Skin of body (tissue), 2 donors: Measurements from ENCODE around the gene HPDL. TPM values are rescaled to one million over a fixed set of nuclear protein-coding genes. Genes with fewer than 3 reads are reported as not detected.
A peak's percentile ranks its signal among the peaks of the same experiment; 100 is the strongest.
"Not testable (repeated sequence)": the region's sequence is repeated elsewhere in the genome, so short reads cannot be mapped to it uniquely, and the experiment has no call there.

Source experiments
- DNase-seq: peaks from one replicate; lab custom pipeline; 2025; lab: John Stamatoyannopoulos, UW
- total RNA-seq: library from RNA; depleted of rRNA; stranded (reverse); fragments of >200 nt; gene quantifications from one replicate; pipeline ENCODE4 v1.2.3, GENCODE V29; 2014

The HPDL gene
- total RNA-seq: 0.89 TPM

- peak; percentile 21 for DNase-seq
Measured at GRCh38 chr1:45326627-45327623, at the start of gene HPDL. Gene HPDL (plus strand): TSS chr1:45326895. CDS start chr1:45327149, 254 bp downstream.

DNA sequence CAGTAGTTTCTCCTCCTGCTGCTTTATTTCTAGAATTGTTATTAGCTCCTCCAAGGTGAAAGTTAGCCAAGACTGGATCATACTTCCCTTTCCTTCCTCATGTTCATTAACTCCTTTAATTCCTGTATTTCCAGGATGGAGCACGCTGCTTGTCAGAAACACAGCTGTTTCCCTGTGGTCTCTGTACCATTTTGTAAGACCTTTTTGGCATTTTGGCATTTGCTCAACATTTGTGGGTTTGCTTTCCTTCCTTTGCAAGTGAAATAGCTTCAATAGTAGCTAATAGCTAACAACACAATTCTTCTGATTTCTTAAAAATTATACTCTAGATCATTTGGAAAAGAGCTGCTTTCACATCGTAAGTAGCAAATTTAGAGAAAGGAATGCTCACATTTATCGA, 44.3 kb upstream of the HPDL start:
- no peak for DNase-seq

GRCh38 chr1:45284858-45285257, 41.8 kb upstream of the HPDL start:
- not testable (repeated sequence) for DNase-seq

GRCh38 chr1:45286521-45286920, 40.2 kb upstream of the HPDL start:
- not testable (repeated sequence) for DNase-seq

DNA sequence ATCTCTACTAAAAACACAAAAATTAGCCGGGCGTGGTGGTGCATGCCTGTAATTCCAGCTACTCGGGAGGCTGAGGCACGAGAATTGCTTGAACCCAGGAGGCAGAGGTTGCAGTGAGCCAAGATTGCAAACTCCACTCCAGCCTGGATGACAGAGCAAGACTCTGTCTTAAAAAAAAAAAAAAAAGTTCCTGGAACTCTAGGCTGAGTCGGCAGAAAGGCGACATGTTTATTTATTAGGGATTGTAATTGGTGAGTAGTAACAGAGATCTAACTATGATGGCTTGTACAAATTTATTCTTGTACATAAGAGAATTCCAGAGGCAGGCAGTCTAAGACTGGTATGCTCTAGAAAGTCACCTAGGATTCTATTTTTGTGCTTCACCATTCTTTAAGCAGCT, 35.7 kb upstream of the HPDL start:
- not testable (repeated sequence) for DNase-seq

DNA sequence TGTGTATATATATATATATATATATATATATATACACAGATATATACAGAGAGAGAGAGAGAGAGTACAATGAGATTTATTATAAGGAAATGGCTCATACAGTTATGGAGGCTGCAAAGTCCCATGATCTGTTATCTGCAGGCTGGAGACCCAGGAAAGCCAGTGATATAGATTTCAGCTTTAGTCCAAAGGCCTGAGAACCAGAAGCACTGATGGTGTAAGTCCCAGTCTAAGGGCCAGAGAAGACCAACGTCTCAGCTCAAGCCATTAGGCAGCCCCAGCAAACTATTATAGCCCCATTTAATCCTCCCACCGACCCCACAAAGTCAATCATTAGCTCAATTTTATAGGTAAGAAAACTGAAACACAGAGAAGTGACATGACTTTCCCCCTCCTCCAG, 35.0 kb upstream of the HPDL start:
- DNase-seq: no peak

DNA sequence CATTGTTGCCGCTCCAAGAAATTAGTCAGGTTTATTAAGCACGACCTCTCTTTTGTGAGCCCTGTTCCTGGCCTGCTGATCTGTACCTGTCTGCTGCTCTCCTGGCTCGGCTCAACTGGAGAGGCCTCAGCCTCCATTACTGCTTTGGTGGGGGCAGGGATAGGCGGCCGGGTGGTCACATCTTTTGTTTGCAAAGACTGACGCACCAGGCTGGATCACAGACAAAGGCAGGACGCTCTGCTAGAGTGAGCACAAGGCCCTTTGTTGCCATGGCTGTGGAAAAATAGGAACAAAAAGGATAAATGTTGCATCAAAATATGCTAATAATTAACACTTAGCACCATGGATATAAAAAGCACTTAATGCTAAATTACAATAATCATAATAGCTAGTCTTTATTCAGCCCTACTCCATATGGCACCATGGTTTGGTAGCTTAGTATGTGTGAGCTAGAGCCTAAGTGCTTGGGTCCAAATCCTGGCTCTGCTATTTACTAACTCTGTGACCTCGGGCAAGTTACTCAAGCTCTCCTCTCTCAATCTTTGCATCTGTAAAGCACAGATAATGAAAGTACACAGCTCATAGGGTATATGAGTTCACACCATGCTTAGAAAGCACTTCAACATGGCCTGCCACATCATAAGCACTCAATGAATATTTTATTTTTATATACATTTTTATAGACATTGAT, 28.9 kb upstream of the HPDL start:
- no peak for DNase-seq

DNA sequence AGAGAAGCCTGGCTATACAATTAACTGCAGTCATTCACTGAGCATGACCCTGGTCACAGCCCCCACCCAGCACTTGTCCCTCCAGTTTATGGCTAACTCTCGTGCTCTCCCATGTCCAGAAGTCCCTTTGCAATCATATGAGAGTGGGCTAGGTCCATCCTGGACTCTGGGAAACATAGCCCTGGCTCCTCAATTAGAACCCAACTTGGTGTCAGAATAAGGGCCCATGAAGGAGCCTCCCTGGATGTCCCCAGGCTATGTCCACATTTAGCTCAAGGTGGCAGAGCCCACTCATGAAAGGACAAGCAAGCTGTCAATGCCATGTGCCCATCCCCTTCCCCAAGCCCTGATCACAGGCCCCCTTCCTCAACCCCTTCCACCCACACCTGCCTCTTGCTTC, 27.4 kb upstream of the HPDL start:
- no peak for DNase-seq

DNA sequence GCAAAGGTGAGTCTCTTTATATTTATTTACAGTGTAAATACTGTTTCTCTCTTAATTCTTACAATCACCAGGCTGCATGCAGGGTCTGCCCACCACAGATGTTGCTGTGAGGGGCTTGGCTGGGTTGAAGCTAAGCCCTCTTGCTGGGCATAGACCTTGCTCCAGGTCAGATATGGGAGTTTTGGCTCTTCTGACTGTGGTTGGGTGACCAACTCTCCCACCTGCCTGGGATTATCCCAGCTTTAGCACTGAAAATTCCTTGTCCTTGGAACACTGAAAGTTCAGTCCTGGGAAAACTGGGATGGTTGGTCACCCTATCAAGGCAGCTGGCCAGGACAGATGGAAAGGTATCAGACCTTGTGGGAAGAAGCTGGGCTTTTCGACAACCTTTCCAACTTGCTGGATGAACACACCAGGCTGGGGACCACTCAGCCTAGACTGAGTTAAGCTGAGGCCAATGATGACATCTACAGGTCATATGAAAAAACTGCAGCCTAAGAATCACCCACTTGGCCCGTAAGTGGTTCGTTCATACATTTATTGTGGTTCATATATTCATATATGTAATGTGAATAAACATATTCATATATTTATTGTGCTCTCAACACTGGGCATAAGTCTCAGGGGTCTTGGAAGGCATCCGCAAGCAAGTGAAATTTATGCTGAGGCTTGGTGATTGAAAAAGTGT, 26.6 kb upstream of the HPDL start:
- peak; percentile 70 for DNase-seq

- DNase-seq: no peak
Measured at GRCh38 chr1:45300669-45300997, 26.1 kb upstream of the HPDL start.

GRCh38 chr1:45302505-45303150, 24.1 kb upstream of the HPDL start:
- DNase-seq: no peak

DNA sequence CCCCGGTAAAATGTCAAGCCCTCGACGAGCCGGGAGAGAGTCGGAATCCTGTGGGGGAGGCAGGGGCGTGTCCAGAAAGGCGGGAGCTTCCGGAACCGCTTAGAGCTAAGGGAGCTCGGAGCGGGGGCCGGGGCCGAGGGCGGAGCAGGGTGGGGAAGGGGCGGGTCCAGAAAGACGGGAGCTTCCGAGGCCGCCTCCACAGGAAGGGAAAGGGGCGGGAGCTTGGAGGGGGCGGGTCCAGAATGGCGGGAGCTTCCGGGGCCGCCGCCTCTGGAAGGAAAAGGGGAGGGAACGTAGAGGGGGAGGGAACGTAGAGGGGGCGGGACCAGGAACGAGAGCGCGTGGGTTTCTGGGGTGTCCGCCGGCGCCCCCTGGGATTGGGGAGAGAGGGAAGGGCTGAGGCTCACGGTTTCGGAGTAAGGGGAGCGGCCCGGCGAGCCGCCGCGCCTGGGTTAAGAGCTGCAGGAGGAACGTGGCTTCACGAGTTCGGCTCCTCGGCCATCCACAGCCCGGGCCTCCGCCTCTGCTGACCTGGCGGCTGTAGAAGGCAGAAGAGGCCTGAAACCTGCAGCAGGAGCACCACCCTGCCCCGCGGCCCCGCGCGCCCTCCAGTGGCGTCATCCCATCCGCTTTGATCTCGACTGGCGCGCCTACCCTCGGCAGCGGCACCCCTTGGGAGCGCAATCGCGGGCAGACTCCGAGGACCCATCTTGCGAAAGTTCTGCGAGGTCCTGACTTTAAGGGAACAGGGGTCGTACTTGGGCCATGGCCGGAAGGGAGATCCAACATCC, 23.0 kb upstream of the HPDL start:
- DNase-seq: peak; percentile 97

GRCh38 chr1:45304311-45305081, 22.2 kb upstream of the HPDL start:
- DNase-seq: no peak

GRCh38 chr1:45305231-45305630, 21.5 kb upstream of the HPDL start:
- no peak for DNase-seq

DNA sequence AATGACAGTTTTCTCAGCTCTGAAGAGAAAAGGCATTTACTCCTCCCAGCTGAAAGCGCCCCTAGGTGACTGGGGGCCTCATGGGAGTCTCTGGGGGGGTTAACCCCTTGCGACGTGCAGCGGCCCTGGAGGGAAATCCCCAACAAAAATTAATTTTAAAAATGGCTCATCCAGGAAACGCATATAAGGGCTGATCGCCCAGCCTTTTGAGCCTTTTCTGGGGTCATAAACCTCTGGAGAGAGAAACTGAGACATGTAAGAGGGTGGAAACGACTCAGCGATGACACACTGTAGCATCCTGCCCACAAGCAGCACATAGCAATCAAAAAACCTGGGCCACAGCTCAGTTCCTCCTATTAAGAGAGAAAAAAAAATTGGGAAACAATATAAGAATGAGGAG, 20.4 kb upstream of the HPDL start:
- DNase-seq: no peak

DNA sequence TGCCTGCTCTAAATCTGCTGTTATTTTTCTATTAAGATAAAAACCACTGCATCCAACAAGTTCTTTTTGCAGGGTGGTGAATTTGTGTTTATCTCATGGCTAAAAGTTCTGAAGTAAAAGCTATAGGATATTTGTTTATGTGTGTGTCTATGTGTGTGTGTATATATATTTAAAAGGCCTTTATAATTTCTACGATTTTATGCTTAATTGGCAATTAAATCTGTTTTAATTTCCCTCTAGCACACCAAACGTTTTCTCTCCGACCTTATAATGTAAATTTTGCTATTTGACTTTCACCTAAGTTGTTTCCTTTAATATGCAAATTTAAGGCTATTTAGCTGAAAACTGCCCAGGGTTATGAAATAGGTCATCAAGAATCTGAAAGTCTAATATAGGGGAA, 19.8 kb upstream of the HPDL start:
- DNase-seq: no peak

GRCh38 chr1:45314266-45314665, 12.4 kb upstream of the HPDL start:
- DNase-seq: no peak

DNA sequence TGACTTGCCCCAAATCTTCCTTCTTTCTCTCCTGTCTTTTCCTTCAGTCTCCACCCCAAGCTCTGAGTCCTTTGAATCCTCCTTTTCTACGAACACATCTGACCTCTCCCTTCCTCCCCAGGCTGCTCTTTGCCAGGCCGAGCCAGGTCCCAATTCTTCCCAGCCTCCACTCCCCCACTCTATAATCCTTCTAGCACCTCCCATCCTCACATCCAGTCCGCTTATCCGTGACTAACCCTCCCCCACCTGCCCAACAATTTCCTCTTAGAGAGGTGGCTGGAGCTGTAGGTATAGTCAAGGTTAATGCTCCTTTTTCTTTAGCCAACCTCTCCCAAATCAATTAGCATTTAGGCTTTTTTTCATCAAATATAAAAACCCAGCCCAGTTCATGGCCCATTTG, 9.5 kb upstream of the HPDL start:
- DNase-seq: no peak

DNA sequence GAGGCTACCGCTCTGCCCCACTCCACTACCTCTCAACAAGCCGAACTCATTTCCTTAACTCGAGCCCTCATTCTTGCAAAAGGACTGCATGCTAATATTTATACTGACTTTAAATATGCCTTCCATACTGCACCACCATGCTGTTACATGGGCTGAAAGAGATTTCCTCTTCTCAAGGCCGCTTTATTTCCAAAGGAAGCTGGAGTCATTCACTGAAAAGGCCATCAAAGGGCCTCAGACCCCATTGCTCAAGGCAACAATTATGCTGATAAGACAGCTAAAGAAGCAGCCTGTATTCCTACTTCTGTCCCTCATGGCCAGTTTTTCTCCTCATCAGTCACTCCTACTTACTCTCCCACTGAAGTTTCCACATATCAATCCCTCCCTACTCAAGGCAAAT, 6.9 kb upstream of the HPDL start:
- DNase-seq: no peak

- no peak for DNase-seq
Measured at GRCh38 chr1:45321444-45321843, 5.3 kb upstream of the HPDL start.
